Measurements from ENCODE around the gene FOSL2. TPM values are rescaled to one million over a fixed set of nuclear protein-coding genes. Genes with fewer than 3 reads are reported as not detected.

Gene FOSL2
- total RNA-seq, 1 donor from 2014 or later: 185 TPM

DNA sequence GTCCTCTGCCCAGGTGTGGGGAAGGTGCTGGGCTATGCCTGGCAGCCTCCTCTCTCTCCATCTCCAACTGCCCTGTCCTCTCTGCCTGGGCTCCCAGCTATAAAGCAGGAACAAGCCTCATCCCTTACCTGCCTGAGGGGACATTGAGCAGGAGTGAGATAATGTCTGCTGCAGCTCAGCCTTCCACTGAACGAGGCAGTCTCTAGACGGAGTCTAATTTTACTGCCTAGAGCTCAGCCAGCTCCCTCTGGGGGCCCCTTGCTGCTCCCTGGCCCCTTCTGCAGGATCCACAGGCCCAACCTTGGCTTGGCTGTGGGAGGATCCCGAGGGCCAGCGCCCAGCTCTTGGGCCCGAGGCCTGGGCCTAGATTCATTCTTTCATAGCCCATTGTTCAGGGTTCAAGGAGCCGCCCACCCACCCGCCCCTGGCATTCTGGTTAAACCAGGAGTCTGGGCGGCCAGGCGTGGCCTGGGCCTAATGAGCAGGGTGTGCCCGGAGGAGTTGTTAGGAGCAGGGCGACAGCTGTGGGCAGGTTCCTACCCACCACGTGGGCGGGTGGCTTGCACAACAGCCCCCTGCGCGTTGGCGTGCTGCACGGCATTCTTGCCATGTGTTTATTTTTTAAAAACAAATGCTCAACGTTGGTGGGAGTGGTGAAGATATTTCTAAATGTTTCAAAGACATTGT lies 44.6 kb downstream of the FOSL2 start:
- Histone ChIP-seq H3K9me3 (no peaks in the 10 kb centered on the region), H3K4me1 (no peaks in the 10 kb centered on the region), H3K36me3 (no peaks in the 10 kb centered on the region), H3K27ac (no peak overlapping the region), H3K27me3 (no peaks in the 10 kb centered on the region), H3K4me3 (no peak overlapping the region)
- peak in 1 of 2 donors; percentile 60 for DNase-seq (ENCODE audit: low spot score in 2 of 2)
- intact Hi-C loops (cut with DNase I): no loop called here
- TF ChIP-seq CTCF (IDR thresholded peaks at IDR 0.05): no peak

DNA sequence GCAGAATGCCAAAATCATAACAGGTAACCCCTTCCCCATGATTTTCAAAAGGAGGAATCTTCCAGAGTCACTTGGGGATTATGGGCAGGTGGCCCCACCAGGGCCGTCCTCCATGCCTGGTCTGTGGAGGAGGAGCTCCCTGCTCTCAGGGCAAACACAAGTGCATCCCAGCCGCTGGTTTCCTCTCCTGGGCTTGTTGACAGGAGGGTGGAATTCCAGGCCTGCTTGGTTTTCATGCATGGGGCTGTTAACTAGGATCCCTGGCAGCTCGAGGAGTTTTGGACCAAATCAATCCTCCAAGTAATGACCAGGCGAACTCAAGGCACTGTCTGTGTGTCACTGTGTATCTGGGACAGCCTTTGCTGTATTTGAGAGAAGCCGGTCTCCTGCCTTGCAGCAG lies 45.3 kb downstream of the FOSL2 start:
- no peak overlapping the region for H3K4me3 ChIP-seq
- no peaks in the 10 kb centered on the region for H3K4me1 ChIP-seq
- no peaks in the 10 kb centered on the region for H3K9me3 ChIP-seq
- H3K36me3 ChIP-seq: no peaks in the 10 kb centered on the region
- TF ChIP-seq CTCF (IDR thresholded peaks at IDR 0.05): no peak
- intact Hi-C loops (cut with DNase I): no loop called here
- DNase-seq (ENCODE audit: low spot score in 2 of 2): no peak
- H3K27me3 ChIP-seq: no peaks in the 10 kb centered on the region
- no peak overlapping the region for H3K27ac ChIP-seq

DNA sequence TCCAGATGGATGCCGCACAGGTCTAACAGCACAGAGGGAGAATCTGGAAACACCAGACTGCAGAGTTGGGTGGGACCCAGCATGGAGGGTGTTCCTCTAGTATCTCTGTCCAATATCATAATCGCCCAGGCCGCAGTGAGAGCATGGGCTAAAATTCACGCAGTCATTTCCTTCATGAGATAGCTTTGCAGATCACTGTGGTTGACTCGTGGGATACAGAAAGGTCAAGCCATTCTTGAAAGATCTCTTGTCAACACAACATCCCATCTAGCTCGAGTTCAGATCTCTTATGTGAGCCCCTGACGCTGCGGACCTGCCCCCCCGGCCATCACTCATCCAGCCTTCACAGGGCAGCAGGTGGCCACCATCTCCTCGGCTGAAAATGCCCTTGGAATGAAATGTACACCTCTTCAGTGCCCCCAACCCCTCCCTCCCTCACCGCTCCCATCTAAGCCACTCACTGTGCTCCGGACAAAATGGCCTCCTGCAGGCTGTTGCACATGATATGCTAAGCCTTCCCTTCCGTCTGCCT lies 45.9 kb downstream of the FOSL2 start:
- no peaks in the 10 kb centered on the region for H3K4me1 ChIP-seq
- no peaks in the 10 kb centered on the region for H3K9me3 ChIP-seq
- no peaks in the 10 kb centered on the region for H3K36me3 ChIP-seq
- intact Hi-C loops (cut with DNase I): no loop called here
- no peak overlapping the region for H3K27ac ChIP-seq
- no peak overlapping the region for H3K4me3 ChIP-seq
- no peak for TF ChIP-seq CTCF (IDR thresholded peaks at IDR 0.05)
- H3K27me3 ChIP-seq: no peaks in the 10 kb centered on the region
- DNase-seq (ENCODE audit: low spot score in 2 of 2): peak in 1 of 2 donors; percentile 45

GRCh38 chr2:28439127-28439526 lies 46.5 kb downstream of the FOSL2 start:
- Histone ChIP-seq H3K27me3 (no peaks in the 10 kb centered on the region), H3K4me1 (no peaks in the 10 kb centered on the region), H3K36me3 (no peaks in the 10 kb centered on the region), H3K4me3 (no peak overlapping the region), H3K27ac (no peak overlapping the region), H3K9me3 (no peaks in the 10 kb centered on the region)
- intact Hi-C loops (cut with DNase I): no loop called here
- DNase-seq (ENCODE audit: low spot score in 2 of 2): no peak
- TF ChIP-seq CTCF (IDR thresholded peaks at IDR 0.05): no peak

DNA sequence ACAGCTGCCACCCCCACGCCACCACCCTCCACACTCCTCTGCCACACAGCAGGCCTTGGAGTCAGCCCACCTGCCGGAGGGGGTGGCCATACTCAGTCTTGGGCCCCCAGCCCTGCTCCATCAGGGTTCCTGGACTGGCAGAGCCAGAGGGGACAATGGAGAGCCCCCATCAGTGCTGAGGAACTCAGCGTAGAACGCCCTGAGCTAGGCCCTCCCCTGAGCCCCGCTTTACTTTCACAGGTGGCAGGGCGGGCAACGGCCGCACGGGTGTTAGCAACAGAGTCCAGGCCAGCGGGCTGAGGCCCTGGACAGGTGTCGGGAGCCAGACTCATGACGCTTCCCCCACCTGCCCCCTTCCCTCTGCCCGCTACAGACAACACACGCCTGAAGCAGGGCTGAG lies 47.1 kb downstream of the FOSL2 start:
- intact Hi-C loops (cut with DNase I): no loop called here
- DNase-seq (ENCODE audit: low spot score in 2 of 2): no peak

More for the DNA sequence above, 47.1 kb downstream of the FOSL2 start:
- Histone ChIP-seq H3K4me1 (no peaks in the 10 kb centered on the region), H3K27ac (no peak overlapping the region), H3K4me3 (no peak overlapping the region), H3K27me3 (no peaks in the 10 kb centered on the region), H3K9me3 (no peaks in the 10 kb centered on the region), H3K36me3 (no peaks in the 10 kb centered on the region)
- TF ChIP-seq CTCF (IDR thresholded peaks at IDR 0.05): no peak

Data from ascending aorta (tissue), 2 donors.